PFSK-1 (cell line): Measurements from ENCODE around the gene ABCA5.

Experiments used
- FOXP2 ChIP-seq: optimal IDR thresholded peaks from 2 replicates; pipeline ENCODE3; 2011; ENCODE audit warnings: borderline replicate concordance, control low read depth, inconsistent platforms; ENCODE audit not compliant: insufficient read depth; ENCODE audit errors: extremely low read length, extremely low read depth
- POLR2AphosphoS5 ChIP-seq: IDR thresholded peaks from 2 replicates; pipeline ENCODE4 v1.6.1; 2012; ENCODE audit warnings: low read depth, mild to moderate bottlenecking, control low read depth, low read length, moderate library complexity
- SIN3A ChIP-seq: IDR thresholded peaks from 2 replicates; pipeline ENCODE4 v1.6.1; 2012; ENCODE audit warnings: mild to moderate bottlenecking, low read length, moderate library complexity, borderline replicate concordance; ENCODE audit not compliant: insufficient read depth
- TAF1 ChIP-seq: IDR thresholded peaks from 2 replicates; pipeline ENCODE4 v1.6.1; 2012; ENCODE audit warnings: low read length, control low read depth, borderline replicate concordance; ENCODE audit not compliant: insufficient read depth
- TF ChIP-seq, protein P1 (sequence below), 2 experiments: IDR thresholded peaks; 2 replicates each; pipeline versions ENCODE4 v1.6.1 to v1.8.0; 2011 to 2012; ENCODE audit warnings: low read depth in 2 of 2, low read length in 2 of 2, control low read depth in 1 of 2, inconsistent platforms in 1 of 2, mild to moderate bottlenecking in 1 of 2, moderate library complexity in 1 of 2; ENCODE audit not compliant: insufficient read depth in 1 of 2

DNA sequence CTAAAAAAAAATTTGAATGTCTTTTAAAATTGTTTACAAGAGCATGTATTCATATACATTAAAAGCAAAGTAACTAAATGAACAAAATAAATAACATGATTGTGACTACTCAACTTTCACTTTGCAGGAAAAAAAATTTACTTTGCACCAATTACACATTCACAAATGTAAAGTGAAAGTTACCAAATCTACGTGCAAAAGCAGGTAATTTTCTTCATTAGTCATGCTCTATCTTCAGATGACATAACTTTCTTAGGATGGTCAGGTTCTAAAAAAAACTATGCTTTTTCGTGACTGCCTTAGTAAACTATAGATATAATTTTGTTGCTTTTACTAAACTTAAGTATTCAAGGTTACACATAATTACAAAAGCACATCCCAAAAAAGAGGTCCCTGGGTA, 81.3 kb downstream of the ABCA5 start:
- TF ChIP-seq, protein P1, sequence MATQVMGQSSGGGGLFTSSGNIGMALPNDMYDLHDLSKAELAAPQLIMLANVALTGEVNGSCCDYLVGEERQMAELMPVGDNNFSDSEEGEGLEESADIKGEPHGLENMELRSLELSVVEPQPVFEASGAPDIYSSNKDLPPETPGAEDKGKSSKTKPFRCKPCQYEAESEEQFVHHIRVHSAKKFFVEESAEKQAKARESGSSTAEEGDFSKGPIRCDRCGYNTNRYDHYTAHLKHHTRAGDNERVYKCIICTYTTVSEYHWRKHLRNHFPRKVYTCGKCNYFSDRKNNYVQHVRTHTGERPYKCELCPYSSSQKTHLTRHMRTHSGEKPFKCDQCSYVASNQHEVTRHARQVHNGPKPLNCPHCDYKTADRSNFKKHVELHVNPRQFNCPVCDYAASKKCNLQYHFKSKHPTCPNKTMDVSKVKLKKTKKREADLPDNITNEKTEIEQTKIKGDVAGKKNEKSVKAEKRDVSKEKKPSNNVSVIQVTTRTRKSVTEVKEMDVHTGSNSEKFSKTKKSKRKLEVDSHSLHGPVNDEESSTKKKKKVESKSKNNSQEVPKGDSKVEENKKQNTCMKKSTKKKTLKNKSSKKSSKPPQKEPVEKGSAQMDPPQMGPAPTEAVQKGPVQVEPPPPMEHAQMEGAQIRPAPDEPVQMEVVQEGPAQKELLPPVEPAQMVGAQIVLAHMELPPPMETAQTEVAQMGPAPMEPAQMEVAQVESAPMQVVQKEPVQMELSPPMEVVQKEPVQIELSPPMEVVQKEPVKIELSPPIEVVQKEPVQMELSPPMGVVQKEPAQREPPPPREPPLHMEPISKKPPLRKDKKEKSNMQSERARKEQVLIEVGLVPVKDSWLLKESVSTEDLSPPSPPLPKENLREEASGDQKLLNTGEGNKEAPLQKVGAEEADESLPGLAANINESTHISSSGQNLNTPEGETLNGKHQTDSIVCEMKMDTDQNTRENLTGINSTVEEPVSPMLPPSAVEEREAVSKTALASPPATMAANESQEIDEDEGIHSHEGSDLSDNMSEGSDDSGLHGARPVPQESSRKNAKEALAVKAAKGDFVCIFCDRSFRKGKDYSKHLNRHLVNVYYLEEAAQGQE (IDR thresholded peaks at IDR 0.05; ENCODE audit: insufficient read depth in 1 of 2, low read depth in 2 of 2, low read length in 2 of 2), result no peak
- TF ChIP-seq POLR2AphosphoS5 (no peak), SIN3A (no peak), TAF1 (no peak), FOXP2 (no peak)
